ENCODE data around the gene FARSA. TPM values are rescaled to one million over a fixed set of nuclear protein-coding genes. Genes with fewer than 3 reads are reported as not detected.
"Not testable (repeated sequence)": the region's sequence is repeated elsewhere in the genome, so short reads cannot be mapped to it uniquely, and the experiment has no call there.

Gene FARSA
- total and polyA plus RNA-seq, 2 of the 13 experiments (the other 11 are each of a cell fraction or from before 2014, with no cell fraction given) = 25.9 to 72.0 TPM

DNA sequence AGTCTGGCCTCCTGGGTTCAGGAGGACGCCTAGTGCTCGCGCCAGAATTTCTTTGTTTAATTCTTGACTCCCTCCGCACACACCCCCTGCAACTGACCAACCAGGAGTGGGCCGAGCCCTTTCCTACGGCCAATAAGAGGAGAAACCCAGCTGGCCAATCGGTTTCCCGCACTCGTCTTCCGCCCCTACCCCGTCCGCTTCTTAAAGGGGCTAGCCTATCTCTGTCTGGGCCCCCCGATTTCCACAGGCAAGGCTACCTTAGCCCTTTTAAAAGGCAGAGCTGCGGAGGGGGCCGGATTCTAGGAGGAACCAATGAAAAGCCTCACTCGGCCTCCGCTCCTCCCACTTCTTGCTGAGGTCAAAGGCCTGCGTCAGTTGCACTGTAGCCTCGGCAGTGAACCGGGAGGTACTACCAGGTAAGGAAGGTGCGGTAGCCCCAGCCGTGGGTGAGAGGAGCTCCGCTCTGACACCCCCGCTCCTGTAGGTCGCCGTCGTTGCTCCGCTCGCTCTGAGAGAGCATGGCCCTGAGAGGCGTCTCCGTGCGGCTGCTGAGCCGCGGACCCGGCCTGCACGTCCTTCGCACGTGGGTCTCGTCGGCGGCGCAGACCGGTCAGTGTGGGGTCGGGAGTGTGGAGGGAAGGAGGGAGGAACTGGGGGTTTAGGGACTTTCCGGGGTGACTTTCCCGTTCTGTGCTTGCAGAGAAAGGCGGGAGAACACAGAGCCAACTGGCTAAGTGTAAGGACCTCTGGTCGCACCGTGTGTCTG lies 42.5 kb downstream of the FARSA start, which contains the start of gene GCDH (continued):
- TF ChIP-seq TBX2 (CRISPR knock-in tag; IDR thresholded peaks at IDR 0.05; ENCODE audit: borderline replicate concordance) (peak; percentile 59; the same call in 1 of the 2 replicates), NAIF1 (CRISPR knock-in tag; IDR thresholded peaks at IDR 0.05; ENCODE audit: borderline replicate concordance) (no peak), POLR2AphosphoS2 (IDR thresholded peaks at IDR 0.05; ENCODE audit: low read depth, low read length) (no peak), ELF4 (CRISPR knock-in tag; IDR thresholded peaks at IDR 0.05; ENCODE audit: borderline replicate concordance) (peak; percentile 77; the same call in 1 of the 2 replicates), NFKB2 (CRISPR knock-in tag; IDR thresholded peaks at IDR 0.05; ENCODE audit: borderline replicate concordance) (peak; percentile 37; the same call in 1 of the 2 replicates)
- TF ChIP-seq, protein P1, sequence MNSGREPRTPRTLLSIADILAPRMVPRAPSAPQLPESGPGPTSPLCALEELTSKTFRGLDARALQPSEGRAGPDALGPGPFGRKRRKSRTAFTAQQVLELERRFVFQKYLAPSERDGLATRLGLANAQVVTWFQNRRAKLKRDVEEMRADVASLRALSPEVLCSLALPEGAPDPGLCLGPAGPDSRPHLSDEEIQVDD (CRISPR knock-in tag; IDR thresholded peaks at IDR 0.05; ENCODE audit: borderline replicate concordance) = 0 out of 2 replicates have a peak, but pooled peaks have one; percentile 29

DNA sequence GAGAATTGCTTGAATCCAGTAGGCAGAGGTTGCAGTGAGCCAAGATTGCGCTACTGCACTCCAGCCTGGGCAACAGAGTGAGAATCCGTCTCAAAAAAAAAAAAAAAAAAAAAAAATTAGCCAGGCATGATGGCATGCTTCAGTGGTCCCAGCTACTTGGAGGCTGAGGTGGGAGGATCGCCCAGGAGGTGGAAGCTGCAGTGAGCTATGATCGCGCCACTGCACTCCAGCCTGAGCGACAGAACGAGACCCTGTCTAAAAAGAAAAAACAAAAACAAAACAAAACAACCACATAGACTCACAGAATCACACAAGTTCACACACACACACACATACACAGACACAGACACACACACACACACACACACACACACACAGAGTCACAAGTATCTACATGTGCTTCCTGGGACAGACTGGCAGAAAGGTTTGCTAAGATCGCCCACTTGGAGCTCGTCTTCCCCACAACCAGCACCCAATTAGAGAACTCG lies 43.2 kb downstream of the FARSA start:
- H3K9me3 ChIP-seq (ENCODE audit: low read length); H3K79me2 ChIP-seq (ENCODE audit: insufficient read depth, low read length); FAIRE-seq; BruUV-seq (replicated peaks); DNase-seq (ENCODE audit: low spot score); ATAC-seq; H4K20me1 ChIP-seq (ENCODE audit: insufficient read depth, low read length); intact Hi-C loops (cut with micrococcal nuclease; ENCODE audit: unreplicated experiment); in situ Hi-C loops (cut with HindIII; ENCODE audit: extremely low pct_ligation_motif_present, low pct_unique_long_range_greater_than_20kb); H2AFZ ChIP-seq (ENCODE audit: low read length); CTCF ChIA-PET (ENCODE audit: low intra/inter-chr PET ratio, low total read pairs): not testable (repeated sequence)
- Histone ChIP-seq H3K36me3 (replicated peaks in 1 of 2; ENCODE audit: control insufficient read depth in 1 of 2, insufficient read depth in 2 of 2, low read length in 2 of 2) (peaks cover 6 to 13% of the 10 kb centered on the region in 2 experiments; a peak in 4 of 5 replicates), H3K27ac (ENCODE audit: extremely low read length, insufficient read depth, low read length) (peak overlapping the region; percentile 54), H3K27me3 (ENCODE audit: control insufficient read depth in 1 of 2, insufficient read depth in 2 of 2, low read length in 2 of 2) (peaks cover 0 to 18% of the 10 kb centered on the region in 2 experiments; a peak in 3 of 5 replicates), H3K4me2 (ENCODE audit: low read depth, low read length) (peak overlapping the region; percentile 96), H3K4me3 (replicated peaks in 1 of 3; ENCODE audit: insufficient read depth in 1 of 3, low read depth in 2 of 3, low read length in 3 of 3) (peak overlapping the region in 2 of 3 experiments; percentile 39 to 68; a peak in 4 of 6 replicates), H3K9ac (ENCODE audit: insufficient read depth, low read depth, low read length) (0 out of 2 replicates have a peak overlapping the region, but pooled peaks have one; percentile 36), H3K4me1 (ENCODE audit: insufficient read depth, low read length) (peaks cover 46% of the 10 kb centered on the region)
- TF ChIP-seq DNMT1 (CRISPR knock-in tag; IDR thresholded peaks at IDR 0.05) (0 out of 2 replicates have a peak, but pooled peaks have one; percentile 13), RAD21 (CRISPR knock-in tag; IDR thresholded peaks at IDR 0.05) (0 out of 2 replicates have a peak, but pooled peaks have one; percentile 9), ARNTL (CRISPR knock-in tag; IDR thresholded peaks at IDR 0.05) (peak; percentile 42; the same call in 1 of the 2 replicates)
- TF ChIP-seq, protein P2, sequence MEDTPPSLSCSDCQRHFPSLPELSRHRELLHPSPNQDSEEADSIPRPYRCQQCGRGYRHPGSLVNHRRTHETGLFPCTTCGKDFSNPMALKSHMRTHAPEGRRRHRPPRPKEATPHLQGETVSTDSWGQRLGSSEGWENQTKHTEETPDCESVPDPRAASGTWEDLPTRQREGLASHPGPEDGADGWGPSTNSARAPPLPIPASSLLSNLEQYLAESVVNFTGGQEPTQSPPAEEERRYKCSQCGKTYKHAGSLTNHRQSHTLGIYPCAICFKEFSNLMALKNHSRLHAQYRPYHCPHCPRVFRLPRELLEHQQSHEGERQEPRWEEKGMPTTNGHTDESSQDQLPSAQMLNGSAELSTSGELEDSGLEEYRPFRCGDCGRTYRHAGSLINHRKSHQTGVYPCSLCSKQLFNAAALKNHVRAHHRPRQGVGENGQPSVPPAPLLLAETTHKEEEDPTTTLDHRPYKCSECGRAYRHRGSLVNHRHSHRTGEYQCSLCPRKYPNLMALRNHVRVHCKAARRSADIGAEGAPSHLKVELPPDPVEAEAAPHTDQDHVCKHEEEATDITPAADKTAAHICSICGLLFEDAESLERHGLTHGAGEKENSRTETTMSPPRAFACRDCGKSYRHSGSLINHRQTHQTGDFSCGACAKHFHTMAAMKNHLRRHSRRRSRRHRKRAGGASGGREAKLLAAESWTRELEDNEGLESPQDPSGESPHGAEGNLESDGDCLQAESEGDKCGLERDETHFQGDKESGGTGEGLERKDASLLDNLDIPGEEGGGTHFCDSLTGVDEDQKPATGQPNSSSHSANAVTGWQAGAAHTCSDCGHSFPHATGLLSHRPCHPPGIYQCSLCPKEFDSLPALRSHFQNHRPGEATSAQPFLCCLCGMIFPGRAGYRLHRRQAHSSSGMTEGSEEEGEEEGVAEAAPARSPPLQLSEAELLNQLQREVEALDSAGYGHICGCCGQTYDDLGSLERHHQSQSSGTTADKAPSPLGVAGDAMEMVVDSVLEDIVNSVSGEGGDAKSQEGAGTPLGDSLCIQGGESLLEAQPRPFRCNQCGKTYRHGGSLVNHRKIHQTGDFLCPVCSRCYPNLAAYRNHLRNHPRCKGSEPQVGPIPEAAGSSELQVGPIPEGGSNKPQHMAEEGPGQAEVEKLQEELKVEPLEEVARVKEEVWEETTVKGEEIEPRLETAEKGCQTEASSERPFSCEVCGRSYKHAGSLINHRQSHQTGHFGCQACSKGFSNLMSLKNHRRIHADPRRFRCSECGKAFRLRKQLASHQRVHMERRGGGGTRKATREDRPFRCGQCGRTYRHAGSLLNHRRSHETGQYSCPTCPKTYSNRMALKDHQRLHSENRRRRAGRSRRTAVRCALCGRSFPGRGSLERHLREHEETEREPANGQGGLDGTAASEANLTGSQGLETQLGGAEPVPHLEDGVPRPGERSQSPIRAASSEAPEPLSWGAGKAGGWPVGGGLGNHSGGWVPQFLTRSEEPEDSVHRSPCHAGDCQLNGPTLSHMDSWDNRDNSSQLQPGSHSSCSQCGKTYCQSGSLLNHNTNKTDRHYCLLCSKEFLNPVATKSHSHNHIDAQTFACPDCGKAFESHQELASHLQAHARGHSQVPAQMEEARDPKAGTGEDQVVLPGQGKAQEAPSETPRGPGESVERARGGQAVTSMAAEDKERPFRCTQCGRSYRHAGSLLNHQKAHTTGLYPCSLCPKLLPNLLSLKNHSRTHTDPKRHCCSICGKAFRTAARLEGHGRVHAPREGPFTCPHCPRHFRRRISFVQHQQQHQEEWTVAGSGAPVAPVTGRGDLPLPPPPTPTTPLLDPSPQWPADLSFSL (CRISPR knock-in tag; IDR thresholded peaks at IDR 0.05) = peak; percentile 73; the same call in 1 of the 2 replicates
- POLR2A ChIA-PET = interaction anchor here (0.6 to 2.2 kb wide), 18 partner anchors 10 to 1142 kb away, joined by 3 to 26 read pairs (median 6); partner anchors contain the start of genes DNASE2, FARSA, GADD45GIP1 and JUNB
- WGBS (ENCODE audit: low lambda C conversion rate) = 47% methylated on average over 9 of the region's 10 CpGs

Measured in HepG2 (cell line).